Loucy (cell line): Measurements from ENCODE around the gene TTC31.

ENCODE experiments used
- EZH2phosphoT487 ChIP-seq: fragments of 200-600 bp; IDR thresholded peaks from 2 replicates; pipeline ENCODE4 v1.6.1; 2018; ENCODE audit warnings: antibody characterized with exemption, mild to moderate bottlenecking, moderate library complexity, borderline replicate concordance
- TF ChIP-seq, protein P1 (sequence below): fragments of 200-600 bp; sonication (generic); conservative IDR thresholded peaks from 2 replicates; pipeline ENCODE4 v1.5.1; 2014; ENCODE audit warnings: mild to moderate bottlenecking, antibody characterized with exemption, low read length

DNA sequence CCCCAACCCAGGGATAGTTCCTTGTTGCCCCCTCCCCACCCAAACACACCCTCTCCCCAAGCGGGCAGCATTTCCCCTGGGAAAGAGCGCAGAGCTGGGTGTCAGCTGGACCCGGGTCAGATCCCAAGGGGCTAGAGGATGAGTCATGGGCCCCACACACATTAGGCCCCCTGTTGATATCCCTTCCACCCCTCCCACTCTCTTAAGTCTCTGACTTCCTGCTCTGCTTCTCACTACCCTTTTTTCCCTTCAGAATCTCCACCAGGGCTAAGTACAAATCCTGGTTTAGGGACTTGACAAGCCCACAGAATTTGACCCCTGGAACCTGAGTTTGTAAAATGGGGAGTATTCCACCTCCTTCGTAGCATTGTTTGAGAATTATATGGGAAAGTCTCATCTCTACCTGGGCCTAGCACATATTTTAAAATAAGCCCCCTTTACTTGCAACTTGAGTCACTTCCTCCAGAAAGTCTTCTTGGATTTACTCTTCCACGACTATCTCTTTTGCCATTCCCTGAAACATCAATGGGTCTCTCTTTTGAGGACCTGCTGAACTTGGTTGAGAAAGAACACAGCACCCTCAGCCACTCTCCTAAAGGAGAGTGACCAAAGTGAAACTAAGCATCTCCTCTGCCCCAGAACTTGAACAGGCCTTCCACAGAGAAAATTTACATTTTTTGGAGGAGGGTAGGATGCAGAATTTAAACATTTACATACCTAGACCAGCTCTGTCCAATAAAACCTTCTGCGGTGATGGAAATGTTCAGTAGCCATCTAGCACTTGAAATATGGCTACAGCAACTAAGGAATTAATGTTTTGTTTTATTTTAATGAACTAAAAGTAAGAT is 45.8 kb upstream of the TTC31 start:
- TF ChIP-seq, protein P1, sequence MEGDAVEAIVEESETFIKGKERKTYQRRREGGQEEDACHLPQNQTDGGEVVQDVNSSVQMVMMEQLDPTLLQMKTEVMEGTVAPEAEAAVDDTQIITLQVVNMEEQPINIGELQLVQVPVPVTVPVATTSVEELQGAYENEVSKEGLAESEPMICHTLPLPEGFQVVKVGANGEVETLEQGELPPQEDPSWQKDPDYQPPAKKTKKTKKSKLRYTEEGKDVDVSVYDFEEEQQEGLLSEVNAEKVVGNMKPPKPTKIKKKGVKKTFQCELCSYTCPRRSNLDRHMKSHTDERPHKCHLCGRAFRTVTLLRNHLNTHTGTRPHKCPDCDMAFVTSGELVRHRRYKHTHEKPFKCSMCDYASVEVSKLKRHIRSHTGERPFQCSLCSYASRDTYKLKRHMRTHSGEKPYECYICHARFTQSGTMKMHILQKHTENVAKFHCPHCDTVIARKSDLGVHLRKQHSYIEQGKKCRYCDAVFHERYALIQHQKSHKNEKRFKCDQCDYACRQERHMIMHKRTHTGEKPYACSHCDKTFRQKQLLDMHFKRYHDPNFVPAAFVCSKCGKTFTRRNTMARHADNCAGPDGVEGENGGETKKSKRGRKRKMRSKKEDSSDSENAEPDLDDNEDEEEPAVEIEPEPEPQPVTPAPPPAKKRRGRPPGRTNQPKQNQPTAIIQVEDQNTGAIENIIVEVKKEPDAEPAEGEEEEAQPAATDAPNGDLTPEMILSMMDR = no peak
- TF ChIP-seq EZH2phosphoT487 = no peak
